Mesenteric fat pad (tissue), 1 donor: ENCODE results near the gene MRC2. TPM values are rescaled to one million over a fixed set of nuclear protein-coding genes. Genes with fewer than 3 reads are reported as not detected.

Experiments used
- total RNA-seq: library from RNA; stranded (reverse); fragmentation: NEBNext Ultra II Directional; extraction: Animal tissue kit (Norgen Biotek cat#: 25700); gene quantifications from one replicate; pipeline ENCODE4 v1.2.1, GENCODE V29; 2021
- donor health status: DM: yes; HTN: yes; CAD: no.

Gene MRC2
- total RNA-seq, 1 donor from 2014 or later, result 46.1 TPM

Other genes with a start within 250 kb of the MRC2 start
- gene EFCAB3, start 247.1 kb upstream of the MRC2 start, total RNA-seq, result not detected
- gene METTL2A, start 203.8 kb upstream of the MRC2 start, total RNA-seq, result 17.4 TPM
- gene TLK2, start 148.8 kb upstream of the MRC2 start, total RNA-seq, result 44.5 TPM
- 0.16 TPM for gene MARCHF10, start 180.6 kb downstream of the MRC2 start, total RNA-seq